Left lung (tissue), 10 donors: ENCODE data around the gene FAM171A2. TPM values are rescaled to one million over a fixed set of nuclear protein-coding genes. Genes with fewer than 3 reads are reported as not detected.

Experiments used
- ATAC-seq: fragments of 200-7000 bp; cut with Tn5 transposase; one replicate; pipeline ENCODE4 v1.9.1; 2020; ENCODE audit warnings: moderate library complexity
- DNase-seq, 4 donors: peaks; one replicate each; pipeline ENCODE4 v3.0.0-alpha.2; 2013 to 2020
- H3K27ac ChIP-seq, 2 donors: fragments of 200-600 bp; sonication (generic) in 1 of 2; one replicate each; pipeline versions ENCODE4 v1.5.0 to v1.8.0; 2020 to 2021
- H3K27me3 ChIP-seq, 2 donors: fragments of 200-600 bp; sonication (generic) in 1 of 2; one replicate each; pipeline versions ENCODE4 v1.5.0 to v1.8.0; 2020 to 2021
- H3K36me3 ChIP-seq, 2 donors: fragments of 200-600 bp; sonication (generic) in 1 of 2; one replicate each; pipeline versions ENCODE4 v1.5.0 to v1.8.0; 2020 to 2021
- H3K4me1 ChIP-seq, 2 donors: fragments of 200-600 bp; one replicate each; pipeline ENCODE4 v1.8.0; 2021
- H3K4me3 ChIP-seq, 2 donors: fragments of 200-600 bp; sonication (generic) in 1 of 2; one replicate each; pipeline versions ENCODE4 v1.5.0 to v1.8.0; 2020 to 2021; ENCODE audit warnings: mild to moderate bottlenecking in 1 of 2
- H3K9me3 ChIP-seq, 2 donors: fragments of 200-600 bp; sonication (generic) in 1 of 2; one replicate each; pipeline versions ENCODE4 v1.5.0 to v1.8.0; 2020 to 2021
- intact Hi-C, 2 donors: fragments of 100-400 bp; cut with DNase I; formaldehyde crosslinking; loops; one replicate each; pipeline versions ENCODE4 v1.11.2 to v1.14.2; 2022
- polyA plus RNA-seq, 6 donors: library from polyadenylated mRNA; unstranded; fragments of 120-200 nt; gene quantifications; one replicate each; pipeline ENCODE4 v1.2.1, GENCODE V29; 2013; ENCODE audit not compliant: insufficient read length in 6 of 6
- total RNA-seq, 2 donors: library from RNA; stranded (reverse); fragmentation: NEBNext Ultra II Directional; extraction: Animal tissue kit (Norgen Biotek cat#: 25700); gene quantifications; one replicate each; pipeline ENCODE4 v1.2.1, GENCODE V29; 2021
- TF ChIP-seq, protein P1 (sequence below), 2 donors: fragments of 200-600 bp; sonication (generic) in 1 of 2; IDR thresholded peaks; one replicate each; pipeline versions ENCODE4 v1.5.0 to v1.8.0; 2021; ENCODE audit warnings: antibody characterized with exemption in 2 of 2
- donor health status: DM: no; HTN: yes; CAD: no.
- donor health status: DM: no; HTN: no; CAD: no.

FAM171A2 gene
- total and polyA plus RNA-seq, 8 donors = 1.4 to 34.0 (median 29.4) TPM

DNA sequence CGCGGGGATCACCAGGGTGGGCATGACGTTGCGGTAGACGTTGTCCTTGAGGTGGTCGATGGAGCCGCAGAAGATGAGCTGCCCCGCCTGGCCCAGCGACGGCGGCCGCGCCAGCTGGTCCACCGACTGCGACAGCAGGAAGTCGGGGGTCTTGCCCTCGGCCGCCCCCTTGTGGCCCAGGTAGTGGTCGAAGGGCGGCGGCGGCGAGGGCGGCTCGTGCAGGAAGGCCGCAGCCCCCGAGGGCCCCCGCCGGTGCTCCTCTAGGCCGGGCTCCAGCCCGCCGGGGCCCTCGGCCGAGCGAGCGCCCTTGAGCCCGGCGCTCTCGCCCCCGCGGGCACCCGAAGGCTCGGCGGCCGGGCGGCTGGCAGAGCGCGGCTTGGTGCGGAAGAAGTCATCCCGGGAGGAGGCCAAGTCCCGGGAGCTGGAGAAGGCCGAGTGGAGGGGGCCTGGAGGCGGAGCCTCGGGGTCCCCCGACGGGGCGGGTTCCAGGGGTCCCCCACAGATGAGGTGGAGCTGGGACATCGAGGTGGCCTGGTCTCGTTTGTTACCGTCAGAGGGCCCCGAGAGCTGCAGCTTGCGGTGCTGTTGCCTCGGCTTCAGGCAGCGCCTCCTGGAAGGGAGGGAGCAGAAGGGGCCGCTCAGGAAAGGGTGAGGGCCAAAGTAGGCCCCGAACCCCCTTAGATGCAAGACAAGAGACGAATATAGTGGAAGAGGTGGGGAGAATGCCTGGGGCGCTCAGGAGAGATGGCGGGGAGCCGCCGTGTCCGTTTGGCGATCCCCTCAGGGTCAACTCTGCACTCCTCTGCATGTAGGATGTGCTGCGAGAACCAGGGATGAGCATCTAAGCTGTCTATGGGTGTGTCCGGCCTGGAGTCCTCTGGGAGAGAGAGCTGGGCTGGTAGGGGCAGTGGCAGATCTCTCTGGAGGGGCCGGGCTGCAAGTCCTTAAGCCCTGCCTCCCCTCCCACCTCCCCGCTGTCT lies 8.8 kb downstream of the FAM171A2 start:
- H3K36me3 ChIP-seq = peaks cover 3 to 37% of the 10 kb centered on the region in 2 donors
- ATAC-seq (no peak), DNase-seq (peak in 1 of 4 donors; percentile 22)
- TF ChIP-seq, protein P1, sequence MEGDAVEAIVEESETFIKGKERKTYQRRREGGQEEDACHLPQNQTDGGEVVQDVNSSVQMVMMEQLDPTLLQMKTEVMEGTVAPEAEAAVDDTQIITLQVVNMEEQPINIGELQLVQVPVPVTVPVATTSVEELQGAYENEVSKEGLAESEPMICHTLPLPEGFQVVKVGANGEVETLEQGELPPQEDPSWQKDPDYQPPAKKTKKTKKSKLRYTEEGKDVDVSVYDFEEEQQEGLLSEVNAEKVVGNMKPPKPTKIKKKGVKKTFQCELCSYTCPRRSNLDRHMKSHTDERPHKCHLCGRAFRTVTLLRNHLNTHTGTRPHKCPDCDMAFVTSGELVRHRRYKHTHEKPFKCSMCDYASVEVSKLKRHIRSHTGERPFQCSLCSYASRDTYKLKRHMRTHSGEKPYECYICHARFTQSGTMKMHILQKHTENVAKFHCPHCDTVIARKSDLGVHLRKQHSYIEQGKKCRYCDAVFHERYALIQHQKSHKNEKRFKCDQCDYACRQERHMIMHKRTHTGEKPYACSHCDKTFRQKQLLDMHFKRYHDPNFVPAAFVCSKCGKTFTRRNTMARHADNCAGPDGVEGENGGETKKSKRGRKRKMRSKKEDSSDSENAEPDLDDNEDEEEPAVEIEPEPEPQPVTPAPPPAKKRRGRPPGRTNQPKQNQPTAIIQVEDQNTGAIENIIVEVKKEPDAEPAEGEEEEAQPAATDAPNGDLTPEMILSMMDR (IDR thresholded peaks at IDR 0.05) = peak in 1 of 2 donors; percentile 27
- peaks cover 0 to 11% of the 10 kb centered on the region in 2 donors for H3K4me1 ChIP-seq
- no peak overlapping the region for H3K27ac ChIP-seq
- no peak overlapping the region for H3K4me3 ChIP-seq
- H3K27me3 ChIP-seq = peaks cover 0 to 14% of the 10 kb centered on the region in 2 donors
- no peaks in the 10 kb centered on the region for H3K9me3 ChIP-seq
- intact Hi-C loops = no loop called here

DNA sequence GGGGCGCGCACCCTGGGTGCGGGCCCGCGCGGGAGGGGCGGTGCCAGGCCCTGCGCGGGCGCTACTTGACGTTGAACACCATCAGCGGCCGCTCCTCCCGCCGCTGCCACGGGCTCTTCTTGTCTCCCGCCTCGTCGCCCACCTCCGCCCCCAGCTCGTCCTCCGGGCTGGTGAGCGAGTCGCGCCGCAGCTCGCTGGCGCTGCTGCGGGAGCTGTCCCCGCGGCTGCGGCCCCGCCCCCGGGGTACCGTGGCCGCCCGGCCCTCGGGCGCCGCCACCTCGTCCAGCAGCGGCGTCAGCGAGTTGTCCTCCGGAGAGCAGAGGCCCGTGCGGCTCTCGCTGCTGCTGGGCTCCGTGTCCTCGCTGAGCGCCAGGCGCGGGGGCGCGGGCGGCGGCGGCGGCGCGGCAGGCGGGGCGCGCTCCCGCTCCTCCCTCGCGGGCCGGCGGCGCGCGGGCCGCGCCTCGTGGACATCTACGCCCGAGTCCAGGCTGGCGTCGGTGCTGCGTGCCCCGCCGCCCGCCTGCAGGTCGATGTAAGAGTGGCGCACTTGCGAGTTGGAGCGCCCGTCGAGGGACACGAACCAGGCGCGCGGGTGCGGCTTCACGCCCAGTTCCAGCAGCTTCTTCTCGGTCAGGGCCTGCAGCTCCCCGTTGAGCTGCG lies 9.9 kb downstream of the FAM171A2 start:
- TF ChIP-seq, protein P1 (IDR thresholded peaks at IDR 0.05) = no peak
- H3K27me3 ChIP-seq = peaks cover 0 to 14% of the 10 kb centered on the region in 2 donors
- no peak overlapping the region for H3K27ac ChIP-seq
- peaks cover 0 to 22% of the 10 kb centered on the region in 2 donors for H3K4me1 ChIP-seq
- H3K4me3 ChIP-seq = peak overlapping the region; percentile 9 to 26
- intact Hi-C loops = no loop called here
- H3K9me3 ChIP-seq = no peaks in the 10 kb centered on the region
- H3K36me3 ChIP-seq = peaks cover 3 to 48% of the 10 kb centered on the region in 2 donors
- peak; percentile 48 for ATAC-seq
- DNase-seq = peak in 1 of 4 donors; percentile 88

DNA sequence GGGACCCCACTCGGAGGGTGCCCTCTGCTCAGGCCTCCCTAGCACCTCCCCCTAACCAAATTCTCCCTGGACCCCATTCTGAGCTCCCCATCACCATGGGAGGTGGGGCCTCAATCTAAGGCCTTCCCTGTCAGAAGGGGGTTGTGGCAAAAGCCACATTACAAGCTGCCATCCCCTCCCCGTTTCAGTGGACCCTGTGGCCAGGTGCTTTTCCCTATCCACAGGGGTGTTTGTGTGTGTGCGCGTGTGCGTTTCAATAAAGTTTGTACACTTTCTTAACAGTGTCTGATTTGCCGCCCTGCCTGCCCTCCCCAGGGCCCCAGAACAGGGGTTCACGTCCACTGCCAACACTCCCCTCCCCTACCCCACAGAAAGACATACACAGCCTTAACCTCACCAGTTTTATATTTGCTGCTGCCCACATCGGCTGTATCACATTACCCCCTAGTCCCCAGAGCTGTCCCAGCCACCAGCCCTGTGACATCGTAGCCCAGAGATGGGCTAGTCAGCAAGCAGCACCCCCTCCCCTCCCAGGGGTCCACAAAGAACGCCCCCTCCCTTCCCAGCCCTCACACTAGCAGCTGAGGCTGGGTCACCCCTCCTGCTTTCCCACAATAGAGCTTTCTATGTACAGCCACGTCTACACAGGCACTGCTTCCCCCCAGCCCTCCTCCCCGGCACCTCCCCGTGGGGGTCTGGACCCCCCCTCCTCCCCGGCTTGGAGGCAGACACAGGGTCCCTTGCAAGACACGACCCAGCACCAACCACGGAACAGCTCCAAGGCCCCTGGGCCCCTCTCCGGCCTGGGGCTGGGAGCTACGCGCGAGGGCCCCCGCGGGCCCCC lies 10.6 kb downstream of the FAM171A2 start:
- TF ChIP-seq, protein P1 (IDR thresholded peaks at IDR 0.05) = no peak
- intact Hi-C loops = no loop called here
- H3K9me3 ChIP-seq = no peaks in the 10 kb centered on the region
- ATAC-seq (no peak), DNase-seq (peak in 1 of 4 donors; percentile 36)
- H3K4me3 ChIP-seq = peak overlapping the region; percentile 9 to 26
- H3K36me3 ChIP-seq = peaks cover 3 to 52% of the 10 kb centered on the region in 2 donors
- H3K27ac ChIP-seq = no peak overlapping the region
- peaks cover 0 to 14% of the 10 kb centered on the region in 2 donors for H3K27me3 ChIP-seq
- H3K4me1 ChIP-seq = peaks cover 0 to 29% of the 10 kb centered on the region in 2 donors

DNA sequence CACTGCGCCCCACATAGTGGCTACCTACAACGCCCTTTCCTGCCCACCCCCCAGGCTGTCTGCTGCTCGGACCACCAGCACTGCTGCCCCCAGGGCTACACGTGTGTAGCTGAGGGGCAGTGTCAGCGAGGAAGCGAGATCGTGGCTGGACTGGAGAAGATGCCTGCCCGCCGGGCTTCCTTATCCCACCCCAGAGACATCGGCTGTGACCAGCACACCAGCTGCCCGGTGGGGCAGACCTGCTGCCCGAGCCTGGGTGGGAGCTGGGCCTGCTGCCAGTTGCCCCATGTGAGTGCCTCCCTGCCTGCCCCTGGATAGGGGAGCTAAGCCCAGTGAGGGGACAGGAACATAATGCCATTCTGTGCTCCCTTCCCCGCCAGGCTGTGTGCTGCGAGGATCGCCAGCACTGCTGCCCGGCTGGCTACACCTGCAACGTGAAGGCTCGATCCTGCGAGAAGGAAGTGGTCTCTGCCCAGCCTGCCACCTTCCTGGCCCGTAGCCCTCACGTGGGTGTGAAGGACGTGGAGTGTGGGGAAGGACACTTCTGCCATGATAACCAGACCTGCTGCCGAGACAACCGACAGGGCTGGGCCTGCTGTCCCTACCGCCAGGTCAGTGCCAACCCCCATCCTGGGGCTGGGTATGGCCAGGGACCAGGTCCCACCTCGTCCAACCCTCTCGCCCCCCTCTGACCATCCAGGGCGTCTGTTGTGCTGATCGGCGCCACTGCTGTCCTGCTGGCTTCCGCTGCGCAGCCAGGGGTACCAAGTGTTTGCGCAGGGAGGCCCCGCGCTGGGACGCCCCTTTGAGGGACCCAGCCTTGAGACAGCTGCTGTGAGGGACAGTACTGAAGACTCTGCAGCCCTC lies 11.5 kb downstream of the FAM171A2 start:
- intact Hi-C loops = no loop called here
- Histone ChIP-seq H3K4me3 (no peak overlapping the region), H3K36me3 (peaks cover 3 to 52% of the 10 kb centered on the region in 2 donors), H3K27me3 (peaks cover 0 to 14% of the 10 kb centered on the region in 2 donors), H3K4me1 (peaks cover 0 to 38% of the 10 kb centered on the region in 2 donors), H3K9me3 (no peaks in the 10 kb centered on the region), H3K27ac (no peak overlapping the region)
- TF ChIP-seq, protein P1 (IDR thresholded peaks at IDR 0.05) = no peak
- DNase-seq (peak in 1 of 4 donors; percentile 77), ATAC-seq (no peak)
